Fibroblast of peridontal ligament (primary cell): Measurements from ENCODE around the gene SIAH2.

Experiments used
- DNase-seq: peaks from one replicate; pipeline ENCODE4 v3.0.0-alpha.2; 2010; ENCODE audit errors: extremely low read depth

SIAH2 gene

GRCh38 chr3:150775001-150775599 is 12.1 kb upstream of the SIAH2 start:
- peak; percentile 63 for DNase-seq

- no peak for DNase-seq
Observed at GRCh38 chr3:150773616-150774192, 10.7 kb upstream of the SIAH2 start.

GRCh38 chr3:150771600-150771999 is 8.6 kb upstream of the SIAH2 start:
- DNase-seq: no peak

- no peak for DNase-seq
Observed at GRCh38 chr3:150770681-150771080, 7.7 kb upstream of the SIAH2 start.

- DNase-seq: no peak
Observed at GRCh38 chr3:150766742-150767141, 3.8 kb upstream of the SIAH2 start.

GRCh38 chr3:150765949-150766720 is 3.2 kb upstream of the SIAH2 start:
- DNase-seq: peak; percentile 60

- DNase-seq: no peak
Observed at GRCh38 chr3:150764967-150765366, 2.0 kb upstream of the SIAH2 start.

- DNase-seq: no peak
Observed at GRCh38 chr3:150764566-150764965, 1.6 kb upstream of the SIAH2 start.

GRCh38 chr3:150763841-150764483 is 993 bp upstream of the SIAH2 start:
- DNase-seq: peak; percentile 62

GRCh38 chr3:150762662-150763121 is 277 bp downstream of the SIAH2 start:
- DNase-seq: no peak

- DNase-seq: peak; percentile 61
Observed at GRCh38 chr3:150761831-150762661, 923 bp downstream of the SIAH2 start.

- DNase-seq: peak; percentile 39
Observed at GRCh38 chr3:150760431-150761200, 2.4 kb downstream of the SIAH2 start.

- DNase-seq: no peak
Observed at GRCh38 chr3:150759947-150760346, 3.0 kb downstream of the SIAH2 start.

- DNase-seq: no peak
Observed at GRCh38 chr3:150759319-150759718, 3.6 kb downstream of the SIAH2 start.

GRCh38 chr3:150757768-150758167 is 5.2 kb downstream of the SIAH2 start:
- DNase-seq: no peak

GRCh38 chr3:150757364-150757763 is 5.6 kb downstream of the SIAH2 start:
- no peak for DNase-seq

GRCh38 chr3:150756491-150757059 is 6.4 kb downstream of the SIAH2 start:
- DNase-seq: no peak

- DNase-seq: peak; percentile 56
Observed at GRCh38 chr3:150755902-150756301, 7.1 kb downstream of the SIAH2 start.

GRCh38 chr3:150754896-150755295 is 8.1 kb downstream of the SIAH2 start:
- no peak for DNase-seq

GRCh38 chr3:150751781-150752263 is 11.1 kb downstream of the SIAH2 start:
- no peak for DNase-seq
